IPS-18c (cell line): ENCODE results near the gene MRPS25.
A peak's percentile ranks its signal among the peaks of the same experiment; 100 is the strongest.

Experiments used
- H3K4me3 ChIP-seq: 2 replicates; pipeline ENCODE4 v1.7.0; 2013; ENCODE audit warnings: low read depth, mild to moderate bottlenecking, low read length, moderate library complexity; ENCODE audit not compliant: insufficient read depth
- H3K9me3 ChIP-seq: one replicate; pipeline ENCODE4 v1.6.1; 2013; ENCODE audit warnings: mild to moderate bottlenecking, low read length, moderate library complexity; ENCODE audit not compliant: control insufficient read depth, insufficient read depth

Gene MRPS25

DNA sequence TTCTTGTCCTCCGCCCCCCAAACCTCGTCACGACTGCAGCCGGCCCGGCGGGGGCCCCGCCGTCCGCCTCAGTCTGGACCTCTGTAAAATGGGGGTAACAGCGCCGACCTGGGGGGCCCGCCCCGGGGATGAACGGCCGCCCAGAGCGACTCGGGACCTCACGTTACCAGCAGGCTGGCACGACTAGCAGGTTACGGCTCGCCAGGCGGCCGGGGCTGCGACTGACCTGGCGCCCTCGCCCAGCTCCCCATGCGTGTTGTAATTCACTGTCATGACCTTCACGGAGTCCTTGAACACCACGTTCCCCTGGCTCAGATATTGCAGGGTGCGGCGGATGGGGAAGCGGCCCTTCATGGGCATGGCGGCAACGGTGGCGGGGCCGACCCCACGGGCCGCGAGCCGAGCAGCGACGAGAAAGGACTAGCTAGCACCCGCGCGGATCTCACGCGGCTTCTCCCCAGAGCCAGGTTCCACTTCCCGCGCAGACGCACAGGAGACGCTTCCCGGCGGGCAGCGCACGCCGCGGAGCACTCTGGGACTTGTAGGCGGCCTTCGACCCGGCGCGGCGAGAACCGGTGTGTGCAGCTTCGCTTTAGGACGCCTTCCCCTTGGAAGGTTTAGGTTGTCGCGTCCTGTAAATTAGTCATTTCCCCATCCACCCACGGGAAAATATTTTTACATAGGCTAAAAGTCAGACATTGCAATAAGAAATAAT is at the start of gene MRPS25:
Gene MRPS25, minus strand, starts transcription at position 481 of the 715 bp plus-strand sequence. Its CDS starts 121 bp downstream, at position 360.
- H3K4me3 ChIP-seq, result peak within 1 kb of the TSS; percentile 91
- no peaks in the 10 kb centered on the region for H3K9me3 ChIP-seq

DNA sequence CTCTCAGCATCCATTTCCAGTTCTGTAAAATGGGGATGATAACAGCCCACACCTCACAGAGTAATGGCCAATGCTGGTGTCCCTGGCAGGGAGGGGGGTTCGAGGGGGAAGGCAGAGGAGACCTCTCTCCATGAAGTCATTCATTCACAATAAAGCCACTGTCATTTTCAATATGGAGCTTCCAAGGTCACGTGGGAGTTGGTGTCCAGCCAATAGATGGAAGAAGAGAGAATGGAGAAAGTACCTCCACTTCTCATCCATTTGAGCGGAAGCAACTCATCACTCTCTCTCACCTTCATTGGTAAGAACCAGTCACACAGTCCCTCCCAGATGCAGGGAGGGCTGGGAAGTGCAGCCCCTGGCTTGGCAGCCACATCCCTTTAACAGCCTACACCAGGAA is 48.8 kb upstream of the MRPS25 start:
- Histone ChIP-seq H3K4me3 (no peak overlapping the region), H3K9me3 (no peaks in the 10 kb centered on the region)

DNA sequence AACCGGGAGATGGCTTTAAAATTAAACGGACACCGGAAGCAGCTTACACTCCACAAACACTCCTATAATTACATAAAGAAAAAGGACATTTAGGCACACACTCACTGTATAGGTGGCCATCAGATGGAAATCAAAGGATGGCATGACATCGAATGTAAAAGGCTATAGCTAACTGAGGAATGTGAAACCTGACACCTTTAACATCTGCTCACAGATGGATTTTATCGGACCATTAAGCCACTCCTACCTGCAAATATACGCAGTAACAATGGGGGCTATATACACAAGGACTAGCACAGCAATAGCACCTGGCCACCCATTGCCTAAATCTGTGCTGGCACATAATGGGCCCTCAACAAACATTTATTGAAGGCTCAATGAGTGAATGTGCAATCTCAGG is 48.4 kb upstream of the MRPS25 start:
- Histone ChIP-seq H3K9me3 (no peaks in the 10 kb centered on the region), H3K4me3 (no peak overlapping the region)

DNA sequence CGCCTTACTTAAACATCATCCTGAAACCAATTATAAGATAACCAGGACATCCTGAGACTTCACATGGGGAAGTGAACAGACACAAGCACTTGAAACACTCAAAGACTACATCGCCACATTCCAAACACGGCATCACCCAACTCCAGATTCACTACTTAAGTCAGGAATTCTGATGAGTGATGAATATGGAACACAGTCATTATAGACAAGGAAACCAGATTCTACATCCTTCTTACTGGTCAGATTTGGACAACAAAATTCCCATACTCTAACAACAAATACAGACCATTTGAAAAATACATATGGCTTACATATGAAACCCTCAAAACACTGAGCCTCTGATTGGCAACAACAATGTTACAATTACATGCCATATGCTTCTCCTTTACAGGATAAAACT is 46.9 kb upstream of the MRPS25 start:
- Histone ChIP-seq H3K4me3 (no peak overlapping the region), H3K9me3 (no peaks in the 10 kb centered on the region)

DNA sequence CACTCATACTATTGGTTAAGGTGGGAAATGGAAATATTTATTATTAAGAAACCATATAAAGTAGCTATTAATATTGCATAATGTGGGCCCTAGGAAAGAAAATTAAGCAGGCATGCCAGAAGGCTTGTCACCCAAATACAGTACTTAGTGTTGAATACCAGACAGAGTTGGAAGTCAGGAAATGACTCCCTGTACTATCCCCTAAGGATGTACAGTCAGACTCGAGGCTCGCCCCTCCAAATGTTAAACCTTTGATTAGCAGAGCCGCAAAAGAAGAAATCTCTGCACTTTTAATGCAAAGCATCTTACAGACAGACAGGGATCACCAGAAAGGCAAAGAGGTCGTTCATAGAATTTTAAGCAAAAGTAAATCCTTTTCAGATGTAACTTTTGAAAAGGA is 45.1 kb upstream of the MRPS25 start:
- Histone ChIP-seq H3K4me3 (no peak overlapping the region), H3K9me3 (no peaks in the 10 kb centered on the region)

DNA sequence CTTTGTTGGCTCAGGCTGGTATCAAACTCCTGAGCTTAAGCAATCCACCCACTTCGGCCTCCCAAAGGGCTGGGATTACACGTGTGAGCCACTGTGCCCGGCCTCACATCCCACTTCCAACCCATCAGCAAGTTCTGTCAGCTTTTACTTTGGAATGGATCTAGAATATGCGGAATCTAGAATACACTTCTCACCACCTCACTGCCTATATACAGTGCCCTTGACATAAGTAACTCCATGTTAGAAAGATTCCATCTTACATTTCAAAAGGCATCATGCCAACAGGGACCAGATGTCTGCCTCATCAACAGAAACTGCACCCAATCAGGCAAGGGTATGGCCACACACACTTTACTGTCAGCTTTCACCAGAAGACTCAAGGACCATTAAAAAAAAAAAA is 43.8 kb upstream of the MRPS25 start:
- Histone ChIP-seq H3K4me3 (no peak overlapping the region), H3K9me3 (no peaks in the 10 kb centered on the region)

DNA sequence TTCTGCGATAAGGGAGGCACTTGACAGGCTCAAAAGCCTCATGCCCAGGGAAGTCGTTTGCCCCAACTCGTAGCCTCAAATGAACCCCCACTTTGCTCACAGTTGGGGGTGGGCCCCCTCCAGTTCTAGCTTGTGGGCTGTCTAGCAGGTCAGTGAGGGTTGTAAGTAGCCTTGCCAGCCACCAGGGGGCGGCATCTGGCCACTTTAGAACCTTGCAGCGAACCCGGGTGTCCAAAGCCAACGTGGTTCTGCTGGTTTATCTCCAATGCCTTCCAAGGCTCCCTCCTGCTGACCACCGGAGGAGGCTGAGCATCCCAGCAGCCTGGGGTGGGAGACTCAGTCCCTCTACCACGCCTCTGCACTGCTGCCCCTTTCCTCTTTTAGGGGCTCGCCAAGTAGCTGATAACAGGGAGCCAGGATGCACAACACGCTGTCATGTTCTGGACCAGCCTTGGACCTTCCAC is 43.0 kb upstream of the MRPS25 start:
- H3K9me3 ChIP-seq, result no peaks in the 10 kb centered on the region
- H3K4me3 ChIP-seq, result no peak overlapping the region

DNA sequence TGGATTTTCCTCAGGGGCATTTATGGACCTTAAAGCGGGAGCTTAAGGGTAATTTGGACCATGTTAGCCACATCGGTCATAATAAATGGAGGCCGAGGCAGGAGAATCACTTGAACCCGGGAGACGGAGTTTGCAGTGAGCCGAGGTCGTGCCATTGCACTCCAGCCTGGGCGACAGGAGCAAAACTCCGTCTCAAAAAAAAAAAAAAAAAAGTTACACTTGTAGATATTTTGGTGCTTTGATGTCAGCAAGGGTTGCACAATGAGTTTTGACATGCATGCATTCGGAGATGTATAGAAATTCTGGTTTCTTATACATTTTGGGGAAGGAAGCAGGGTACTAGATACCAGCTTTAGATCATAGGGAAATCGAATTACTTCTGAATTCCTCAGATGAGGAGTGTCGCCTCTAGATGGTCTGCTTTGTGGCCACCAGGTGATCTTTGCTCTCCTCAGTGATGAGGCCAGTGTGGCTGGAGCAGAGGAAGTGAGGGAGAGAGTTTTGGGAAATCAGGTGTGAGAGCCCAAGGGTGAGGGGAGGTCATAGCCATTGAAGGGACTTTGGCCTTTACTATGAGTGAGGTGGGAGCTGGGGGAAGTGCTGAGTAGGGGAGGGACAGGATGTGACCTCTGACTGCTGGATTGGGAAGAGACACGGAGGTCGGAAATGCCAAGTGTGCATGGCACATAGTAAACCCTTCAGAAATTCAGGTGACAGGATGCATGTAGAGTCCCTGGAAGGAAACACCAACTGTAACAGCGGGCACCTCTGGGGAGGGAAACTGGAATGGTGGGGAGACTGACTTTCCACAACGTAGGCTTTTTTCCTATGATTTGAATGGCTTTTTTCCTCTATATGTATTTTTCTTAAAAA is 42.2 kb upstream of the MRPS25 start:
- H3K9me3 ChIP-seq, result no peaks in the 10 kb centered on the region

DNA sequence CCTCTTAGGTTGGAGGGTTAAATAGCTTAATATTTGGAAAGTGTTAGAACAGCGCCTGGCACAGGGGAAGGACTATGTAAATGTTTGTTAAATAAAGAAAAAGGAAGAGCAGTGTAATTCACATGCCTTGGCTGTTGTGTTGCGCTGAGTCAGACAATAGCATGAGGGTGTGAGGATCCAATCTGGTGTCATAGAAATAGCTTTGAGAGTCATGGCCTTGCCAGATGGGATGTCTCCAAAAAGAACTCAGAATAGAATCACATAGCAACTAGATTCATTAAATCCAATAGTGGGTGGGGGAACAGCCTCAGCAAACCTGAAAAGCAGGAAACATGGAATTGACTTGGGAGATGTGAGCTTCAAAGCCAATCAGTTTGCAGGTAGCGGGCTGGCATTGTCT is 37.7 kb upstream of the MRPS25 start:
- Histone ChIP-seq H3K9me3 (peaks cover 3% of the 10 kb centered on the region), H3K4me3 (no peak overlapping the region)

More for the DNA sequence above, 42.2 kb upstream of the MRPS25 start:
- H3K4me3 ChIP-seq, result no peak overlapping the region

DNA sequence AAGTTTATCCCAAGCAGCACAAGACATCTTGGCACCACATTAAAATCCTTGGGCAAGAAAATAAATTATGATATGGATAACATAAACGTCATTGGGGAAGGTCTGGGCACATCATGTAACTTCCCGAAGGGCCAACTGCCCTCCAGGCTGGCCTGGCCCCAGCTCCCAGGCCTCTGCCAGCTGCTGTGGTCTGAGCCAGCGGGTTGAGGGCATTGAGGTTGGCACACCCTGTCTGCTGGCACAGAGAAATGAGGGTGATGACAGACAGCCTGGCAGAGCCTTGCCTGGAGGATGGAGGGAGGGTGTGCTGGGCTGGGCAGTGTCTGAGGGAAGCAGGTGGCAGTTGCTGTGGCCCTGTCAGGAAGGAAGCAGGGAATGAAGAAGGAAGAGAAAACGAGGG is 37.1 kb upstream of the MRPS25 start:
- H3K9me3 ChIP-seq, result peaks cover 3% of the 10 kb centered on the region
- H3K4me3 ChIP-seq, result no peak overlapping the region

DNA sequence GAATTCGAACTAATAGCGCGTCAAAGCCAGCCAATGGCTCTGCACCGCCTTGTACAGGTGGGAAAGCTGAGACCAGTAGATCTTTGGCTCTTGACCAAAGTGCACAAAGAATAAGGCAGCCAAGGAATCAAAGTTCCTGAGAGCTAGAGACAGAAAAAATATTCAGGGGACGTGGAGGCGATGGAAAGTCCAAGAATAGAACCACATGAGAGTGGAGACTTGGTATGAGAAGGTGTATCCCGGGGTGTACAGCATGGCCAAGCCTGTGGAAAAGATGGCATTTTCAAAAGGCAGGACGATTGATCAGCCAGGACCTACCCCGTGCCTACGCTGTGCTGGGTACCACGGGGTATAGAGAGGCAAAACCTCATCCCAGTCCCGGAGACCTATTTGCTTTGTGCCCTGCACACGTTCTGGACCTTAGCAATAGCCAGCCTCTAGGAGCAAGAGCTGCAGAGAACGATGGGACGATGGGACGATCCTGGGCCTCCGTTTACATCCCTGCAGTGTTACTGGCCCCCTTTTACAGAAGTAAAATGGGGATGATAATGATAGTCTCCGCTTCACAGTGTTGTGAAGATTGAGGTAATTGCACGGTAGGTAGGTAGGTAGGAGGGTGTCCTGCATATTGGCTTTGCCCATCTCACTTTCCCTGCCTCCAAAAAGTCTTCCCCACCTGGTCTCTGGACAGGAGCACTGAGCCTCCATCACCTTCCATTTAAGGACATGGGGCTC is 34.4 kb upstream of the MRPS25 start:
- H3K9me3 ChIP-seq, result peaks cover 3% of the 10 kb centered on the region
- H3K4me3 ChIP-seq, result peak overlapping the region; percentile 95

DNA sequence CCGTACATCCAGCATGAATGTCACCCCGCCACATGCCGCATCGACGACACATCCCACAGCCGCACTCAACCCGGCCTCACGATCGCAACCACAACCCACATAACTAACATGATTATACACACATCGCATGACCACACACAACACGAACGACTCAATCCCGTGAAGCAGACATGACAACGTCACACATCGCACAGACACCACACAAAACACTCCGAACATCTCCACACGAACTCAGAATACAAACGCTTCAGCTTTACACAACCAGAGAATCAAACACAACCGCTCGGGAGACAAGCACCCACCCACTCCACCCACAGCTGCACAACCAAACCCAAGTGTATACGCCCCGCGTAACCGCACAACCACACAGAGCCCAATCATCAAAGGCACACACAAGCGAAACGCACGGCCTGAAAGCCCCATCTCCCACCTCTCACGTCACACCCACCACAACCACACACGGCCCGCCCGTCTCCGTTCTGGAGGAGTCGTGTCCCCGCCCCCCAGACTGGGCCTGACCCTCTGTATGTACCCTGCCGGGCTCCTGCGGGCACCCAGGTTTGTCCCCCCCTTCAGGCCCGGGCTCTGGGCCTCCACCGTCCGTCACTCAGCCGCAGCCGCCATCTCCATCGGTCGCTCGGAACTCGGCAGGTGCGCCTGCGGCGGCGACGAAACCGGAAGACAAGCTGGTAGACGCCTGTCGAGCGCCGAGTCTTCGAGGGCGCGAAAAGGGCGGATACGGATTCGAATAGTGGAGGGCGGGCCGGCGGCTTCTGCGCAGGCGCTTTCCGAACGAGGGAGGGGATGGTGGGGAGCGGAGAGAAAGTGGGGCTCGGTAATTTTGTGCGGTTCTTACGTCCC is 33.6 kb upstream of the MRPS25 start, which contains the start of gene RBSN:
Gene RBSN, minus strand, starts transcription at position 646 of the 861 bp plus-strand sequence. CDS start 3,028 bp downstream, outside the sequence.
- Histone ChIP-seq H3K9me3 (peaks cover 3% of the 10 kb centered on the region), H3K4me3 (peak within 1 kb of the TSS; percentile 95)

DNA sequence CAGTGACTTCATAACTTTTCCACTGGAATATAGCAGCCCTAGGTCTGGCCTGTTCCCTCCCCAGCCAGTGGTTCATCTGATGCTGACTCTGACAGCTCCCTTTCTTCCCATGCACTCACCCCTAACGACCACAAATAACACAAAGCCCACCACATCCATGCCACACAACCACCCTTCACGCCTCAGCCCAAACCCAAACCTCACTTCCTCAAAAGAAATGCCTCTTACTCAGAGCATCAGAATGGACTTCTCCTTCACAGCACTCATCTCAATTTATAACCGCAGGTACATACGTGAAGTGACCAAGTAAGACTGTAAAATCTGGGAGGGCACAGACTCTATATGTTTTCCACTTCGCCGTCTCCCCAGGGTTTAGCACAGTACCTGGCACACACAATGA is 32.8 kb upstream of the MRPS25 start:
- peaks cover 3% of the 10 kb centered on the region for H3K9me3 ChIP-seq
- H3K4me3 ChIP-seq, result peak overlapping the region; percentile 95; the same call in 1 of the 2 replicates

DNA sequence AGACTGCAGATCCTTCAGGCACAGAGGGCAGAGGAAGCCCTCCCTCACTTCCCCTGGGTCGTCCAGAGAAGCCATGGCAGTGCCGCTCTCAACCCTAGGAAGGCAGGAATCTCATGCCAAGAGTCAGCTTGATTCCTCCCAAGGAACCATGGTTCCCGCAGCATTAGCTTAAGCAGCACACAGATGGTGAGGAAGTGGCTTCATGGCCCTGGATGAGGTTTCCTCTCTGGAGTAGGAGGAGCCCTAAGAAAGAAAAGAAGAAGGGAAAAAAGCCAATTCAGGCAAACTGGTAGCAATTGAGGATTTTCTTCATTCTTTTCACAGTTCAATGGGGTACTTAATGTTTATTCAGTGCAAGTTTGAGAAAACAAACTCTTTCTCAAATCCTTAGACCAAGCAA is 30.9 kb upstream of the MRPS25 start:
- Histone ChIP-seq H3K4me3 (no peak overlapping the region), H3K9me3 (peaks cover under 1% of the 10 kb centered on the region)

DNA sequence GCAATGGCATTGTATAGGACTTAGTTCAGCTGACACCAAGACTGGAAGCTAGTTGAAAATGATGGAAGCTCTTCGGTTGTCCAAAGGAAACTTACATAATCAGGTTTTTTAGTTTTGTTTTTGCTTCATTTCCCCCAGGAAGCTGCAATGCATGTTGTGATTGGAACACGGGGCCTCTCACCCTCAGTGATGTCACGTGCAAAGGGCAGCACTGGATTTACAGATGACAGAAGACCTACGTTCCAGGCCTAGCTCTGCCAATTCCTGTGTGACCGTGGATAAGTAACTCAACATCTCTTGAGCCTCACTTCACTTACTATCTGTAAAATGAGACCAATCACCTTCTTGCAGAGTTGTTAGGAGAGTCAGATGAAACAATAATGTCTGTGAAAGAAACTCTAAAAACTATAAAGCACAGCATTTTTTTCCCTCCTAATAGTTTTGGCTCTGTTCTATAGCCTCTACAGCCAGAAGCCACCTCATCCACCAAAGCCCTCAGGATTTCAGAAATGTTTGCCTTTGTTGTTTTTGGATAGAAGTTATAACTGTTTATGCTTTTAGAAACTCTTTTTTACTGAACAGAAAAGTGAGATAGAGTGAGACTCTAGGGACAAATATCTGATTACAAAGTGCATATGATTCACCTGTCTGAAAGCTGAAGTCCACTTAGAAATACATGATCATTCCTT is 29.2 kb upstream of the MRPS25 start:
- Histone ChIP-seq H3K4me3 (no peak overlapping the region), H3K9me3 (no peaks in the 10 kb centered on the region)

DNA sequence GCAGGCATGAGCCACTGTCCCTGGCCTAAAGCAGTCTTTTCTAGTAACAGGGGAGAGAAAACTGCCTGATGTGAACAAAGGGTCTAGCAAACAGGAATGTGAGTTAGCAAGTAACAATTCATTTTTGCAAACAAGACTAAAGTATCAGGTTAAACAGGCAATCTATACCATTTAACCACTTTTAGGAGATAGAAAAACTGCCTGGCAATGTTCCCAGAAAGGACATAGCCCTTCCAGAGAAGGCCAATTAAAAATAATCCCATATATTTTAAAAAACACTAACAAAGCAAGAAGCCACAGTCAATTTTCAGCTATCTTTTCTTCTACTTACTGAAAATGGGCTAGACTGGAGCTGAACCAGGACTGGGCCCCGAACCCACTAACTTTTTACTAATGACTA is 27.6 kb upstream of the MRPS25 start:
- Histone ChIP-seq H3K4me3 (no peak overlapping the region), H3K9me3 (no peaks in the 10 kb centered on the region)
